Myocyte (in vitro differentiated cells): ENCODE data around the gene TCERG1L. TPM values are rescaled to one million over a fixed set of nuclear protein-coding genes. Genes with fewer than 3 reads are reported as not detected.
"Not testable (repeated sequence)": the region's sequence is repeated elsewhere in the genome, so short reads cannot be mapped to it uniquely, and the experiment has no call there.

Experiments used
- DNase-seq: peaks from one replicate; pipeline ENCODE4 v3.0.0-alpha.2; 2012; ENCODE audit warnings: low read depth
- total RNA-seq: library from RNA; depleted of rRNA; stranded (reverse); fragments of >200 nt; gene quantifications from 2 replicates; pipeline ENCODE4 v1.2.3, GENCODE V29; 2014

The TCERG1L gene
- total RNA-seq, 1 donor from 2014 or later = not detected

DNA sequence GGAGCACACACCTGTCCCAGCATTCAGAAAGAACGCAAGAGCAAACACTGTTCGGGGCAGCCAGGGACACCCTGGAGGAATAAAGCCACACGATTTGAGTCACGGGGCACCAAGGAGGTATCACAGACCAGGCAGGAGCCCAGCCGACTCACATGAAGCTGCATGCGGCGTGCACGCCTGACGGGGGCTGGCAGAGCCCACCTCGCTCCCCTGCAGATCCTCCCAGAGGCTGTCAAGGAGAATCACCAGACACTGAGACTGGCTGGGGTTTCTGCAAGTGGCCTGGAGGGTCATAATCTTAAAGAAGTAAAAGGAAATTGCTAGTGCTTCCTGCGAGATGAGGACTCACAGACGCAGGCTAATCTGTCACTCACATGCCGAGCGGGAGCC, 61.6 kb downstream of the TCERG1L start:
- no peak for DNase-seq

DNA sequence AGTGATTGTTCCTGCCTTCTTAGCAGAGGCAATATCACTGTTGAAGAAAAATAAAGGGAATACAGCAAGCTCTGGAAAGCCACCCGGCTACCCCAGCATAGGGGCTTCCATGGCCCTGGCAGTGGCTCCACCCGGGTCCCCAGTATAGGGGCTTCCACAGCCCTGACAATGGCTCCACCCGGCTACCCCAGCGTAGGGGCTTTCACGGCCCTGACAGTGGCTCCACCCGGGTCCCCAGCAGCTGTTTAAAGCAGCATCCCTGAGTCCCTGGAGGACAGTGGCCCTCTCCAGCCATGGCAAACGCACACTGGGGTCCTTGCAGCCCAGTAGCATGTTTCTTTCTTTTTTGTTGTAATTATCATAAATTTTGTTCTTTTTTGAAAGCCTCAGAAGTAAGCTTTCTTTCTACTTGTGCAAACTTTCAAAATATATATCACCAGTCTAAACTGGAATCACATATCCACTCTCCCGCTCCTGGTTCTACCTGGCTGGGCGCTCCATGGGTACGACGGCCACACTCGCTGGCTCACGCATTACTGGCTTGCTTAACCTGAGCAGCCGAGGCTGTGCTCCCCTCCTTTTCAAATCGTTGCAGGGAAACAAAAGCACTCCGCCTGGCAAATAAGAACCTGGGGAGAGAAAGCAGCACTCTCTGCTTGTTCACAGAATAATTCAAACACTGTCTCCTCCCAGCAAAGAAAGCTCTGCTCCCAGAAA, 62.1 kb downstream of the TCERG1L start:
- no peak for DNase-seq

DNA sequence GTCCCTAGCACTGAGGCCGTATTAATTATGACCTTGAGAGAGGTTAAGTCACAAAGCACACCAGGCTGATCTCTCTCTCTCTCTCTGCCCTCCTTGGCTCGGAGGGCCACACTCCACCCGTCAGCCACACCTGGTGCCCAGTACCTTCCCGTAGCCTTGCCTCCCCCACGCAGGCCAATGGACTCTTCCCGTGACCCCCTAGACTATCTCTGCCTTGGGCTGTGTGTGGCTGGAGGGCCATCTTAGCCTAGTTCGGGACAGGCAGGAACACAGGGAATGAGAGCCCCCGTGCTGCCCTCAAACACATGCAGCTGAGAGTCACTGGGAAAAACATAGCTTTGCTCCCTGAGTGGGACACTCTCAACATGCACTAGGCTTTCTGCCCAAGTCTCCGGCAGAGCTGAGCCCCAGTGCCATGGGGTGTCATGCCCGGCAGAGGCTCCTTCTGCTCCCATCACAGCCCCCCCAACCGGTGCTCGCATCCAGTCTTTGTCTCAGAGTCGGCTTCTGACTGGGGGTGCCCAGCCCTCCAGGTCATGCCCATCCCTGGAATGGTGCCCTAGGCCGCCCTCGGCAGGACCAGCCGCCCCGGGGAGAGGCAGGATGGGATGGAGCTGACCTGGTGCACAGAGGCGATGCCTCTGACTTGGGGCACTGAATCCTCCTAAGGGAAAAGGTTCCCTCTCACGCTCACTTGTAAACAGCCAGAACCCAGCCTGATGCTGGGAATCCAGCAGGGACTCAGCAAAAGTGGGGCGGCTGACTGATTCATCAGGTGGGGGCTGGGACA, 63.0 kb downstream of the TCERG1L start:
- DNase-seq = no peak

DNA sequence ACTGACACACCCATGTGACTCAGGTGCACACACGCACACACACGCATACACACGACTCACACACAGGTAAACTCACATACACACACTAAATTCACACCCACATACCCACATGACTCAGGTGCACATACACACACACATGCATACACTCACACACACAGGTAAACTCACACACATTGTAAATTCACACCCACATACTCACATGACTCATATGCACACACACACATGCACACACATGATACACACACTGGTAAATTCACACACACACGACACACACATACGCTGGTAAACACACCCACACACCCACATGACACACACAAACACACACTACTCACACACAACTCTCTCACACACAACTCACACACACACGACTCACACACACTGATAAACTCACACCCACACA, 63.6 kb downstream of the TCERG1L start:
- DNase-seq = no peak

DNA sequence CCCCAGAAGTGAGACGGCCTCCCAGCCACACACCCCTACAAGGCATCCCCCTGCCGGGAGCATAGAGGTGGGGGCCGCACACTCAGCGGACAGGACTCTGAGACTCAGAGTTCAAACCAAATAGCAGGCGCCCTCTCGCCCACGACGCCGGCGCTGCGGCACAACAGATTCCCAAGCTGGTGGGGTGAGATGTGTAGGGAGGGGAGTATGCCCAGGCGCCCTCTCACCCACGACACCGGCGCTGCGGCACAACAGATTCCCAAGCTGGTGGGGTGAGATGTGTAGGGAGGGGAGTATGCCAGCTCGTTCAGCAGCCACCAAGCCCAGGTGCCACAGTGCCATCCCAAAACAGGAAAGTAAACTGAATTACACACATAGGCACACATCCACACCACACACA, 64.7 kb downstream of the TCERG1L start:
- DNase-seq = no peak

DNA sequence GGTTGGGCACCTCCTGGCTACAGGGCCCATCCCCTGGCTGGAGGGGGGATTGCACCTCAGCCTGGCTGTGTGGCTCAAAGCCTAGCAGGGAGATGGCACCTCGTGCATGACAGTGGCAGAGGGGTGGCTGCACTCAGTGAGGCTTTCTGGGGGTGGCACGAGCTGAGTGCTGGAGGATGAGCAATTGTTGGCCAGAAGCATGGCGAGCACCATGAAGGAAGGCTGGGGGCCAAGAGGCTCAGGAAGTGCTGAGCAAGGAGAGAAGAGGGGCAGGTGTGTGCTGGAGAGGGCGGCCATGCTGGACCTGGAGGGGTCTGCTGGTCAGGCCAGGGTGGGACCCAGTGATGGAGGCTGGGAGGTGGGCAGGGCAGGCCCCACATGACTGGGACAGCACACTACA, 65.4 kb downstream of the TCERG1L start:
- DNase-seq = no peak

DNA sequence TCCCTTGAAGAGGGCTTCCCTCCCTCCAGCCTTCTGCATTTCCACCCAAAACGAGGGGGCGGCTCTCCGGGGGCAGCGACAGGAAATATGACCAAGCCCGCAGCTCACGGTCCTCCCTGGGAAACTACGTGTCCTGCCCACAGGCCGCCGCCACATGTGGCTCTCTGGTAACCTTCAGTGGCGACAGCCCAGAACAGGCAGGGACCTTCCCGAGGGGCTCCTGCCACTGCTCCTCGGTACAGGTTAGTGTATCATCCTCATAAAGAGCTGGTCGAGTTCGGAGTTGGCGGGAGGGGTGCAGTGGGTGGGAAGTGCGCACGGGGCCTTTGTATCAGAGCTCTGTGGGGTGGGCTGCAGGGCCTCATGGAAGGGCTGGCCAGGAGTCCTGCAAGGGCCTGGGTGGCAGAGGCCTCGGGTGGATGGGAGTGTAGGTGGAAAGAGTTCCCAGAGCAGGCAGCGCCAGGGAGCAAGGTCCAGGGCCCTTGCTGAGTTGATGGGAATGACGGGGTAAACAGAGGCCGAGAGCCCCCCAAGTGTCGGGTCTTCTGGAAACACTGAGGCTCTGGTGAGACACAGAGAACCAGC, 66.0 kb downstream of the TCERG1L start:
- DNase-seq = no peak

DNA sequence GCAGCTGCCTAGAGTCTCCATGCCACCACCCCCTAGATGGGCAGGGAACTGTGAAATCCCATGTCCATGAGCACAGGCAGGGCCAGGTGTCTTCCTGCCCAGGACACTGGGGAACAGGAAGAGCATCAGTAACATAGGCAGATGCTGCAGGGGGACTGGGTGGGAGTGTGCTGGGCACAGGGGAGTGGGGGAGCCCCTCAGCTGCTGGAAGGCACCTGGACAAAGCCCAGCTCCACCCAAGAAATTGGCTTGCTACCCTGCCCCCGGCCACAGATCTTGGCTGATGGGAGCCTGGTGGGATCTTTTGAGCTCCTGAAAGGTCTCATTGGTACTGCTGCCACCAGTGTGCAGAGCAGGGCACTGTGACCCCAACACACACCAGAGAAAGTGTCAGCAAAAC, 66.7 kb downstream of the TCERG1L start:
- DNase-seq = no peak

DNA sequence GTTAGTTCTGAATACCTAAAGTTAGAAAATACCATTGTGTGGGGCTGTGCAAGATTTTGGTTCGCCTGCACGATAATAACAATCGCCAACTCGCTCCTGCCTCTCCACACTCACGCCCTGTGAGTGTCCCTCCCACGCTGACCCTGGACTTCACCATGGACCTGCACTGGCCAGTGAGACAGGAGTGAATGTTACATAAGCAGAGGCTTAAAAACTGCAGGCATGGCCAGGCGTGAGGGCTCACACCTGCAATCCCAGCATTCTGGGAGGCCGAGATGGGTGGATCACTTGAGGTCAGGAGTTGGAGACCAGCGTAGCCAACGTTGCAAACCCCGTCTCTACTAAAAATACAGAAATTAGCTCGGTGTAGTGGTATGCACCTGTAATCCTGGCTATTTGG, 68.4 kb downstream of the TCERG1L start:
- no peak for DNase-seq

DNA sequence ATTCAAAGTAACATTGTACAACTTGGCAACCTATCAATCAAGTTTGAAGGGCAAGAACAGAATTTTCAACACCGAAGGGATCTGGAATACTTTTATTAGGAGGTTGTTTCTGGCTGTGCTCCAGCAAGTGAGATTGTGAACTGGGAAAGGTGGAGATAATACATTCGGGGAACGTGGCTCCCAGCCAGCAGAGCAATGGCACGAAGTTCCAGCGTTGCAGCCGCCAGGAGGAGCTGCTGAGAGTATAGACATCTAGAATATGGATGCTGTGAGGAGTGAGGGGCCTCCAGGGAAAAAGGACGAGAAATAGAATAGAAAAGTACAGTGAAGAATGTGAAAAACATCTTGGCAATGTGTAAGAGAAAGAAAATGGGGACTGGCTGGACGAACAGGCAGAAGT, 69.5 kb downstream of the TCERG1L start:
- no peak for DNase-seq

DNA sequence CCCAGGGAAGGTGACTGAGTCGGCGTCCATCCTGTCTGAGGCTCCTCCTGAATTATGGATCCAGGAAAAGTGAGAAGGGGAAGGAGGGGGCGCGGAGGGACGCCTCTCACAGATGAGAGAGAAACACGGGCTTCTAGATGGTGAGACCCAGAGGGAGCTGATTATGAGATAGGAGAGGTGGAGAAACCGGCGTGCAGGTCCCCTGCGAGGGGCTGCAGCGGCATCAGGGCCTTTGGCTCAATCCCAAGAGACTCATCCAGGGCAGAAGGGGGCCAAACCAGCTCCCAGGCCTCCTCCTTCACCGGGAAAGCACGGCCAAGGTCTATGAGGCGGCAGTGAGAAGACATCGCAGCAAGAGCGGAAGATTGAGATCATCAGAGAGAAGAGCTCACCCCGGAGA, 70.8 kb downstream of the TCERG1L start:
- DNase-seq = no peak

DNA sequence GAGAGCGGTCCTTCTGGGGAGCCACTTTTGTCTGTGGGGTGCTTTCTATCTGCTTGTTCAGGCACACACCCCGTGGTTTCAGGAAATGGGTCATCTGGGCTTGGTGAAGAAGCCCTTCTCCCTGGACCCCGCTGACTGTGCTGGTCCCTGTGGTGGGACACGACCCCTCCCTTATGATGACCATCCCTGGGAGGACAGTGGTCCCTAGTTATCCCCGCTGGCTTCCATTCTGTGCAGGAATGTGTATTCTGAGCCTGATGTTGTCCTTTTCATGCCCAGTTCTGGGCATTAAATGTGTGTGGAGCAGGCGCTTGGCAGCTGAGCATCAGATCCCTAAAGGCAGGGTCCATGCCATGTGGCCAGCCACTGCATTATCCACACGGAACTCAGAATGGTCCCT, 71.6 kb downstream of the TCERG1L start:
- no peak for DNase-seq

DNA sequence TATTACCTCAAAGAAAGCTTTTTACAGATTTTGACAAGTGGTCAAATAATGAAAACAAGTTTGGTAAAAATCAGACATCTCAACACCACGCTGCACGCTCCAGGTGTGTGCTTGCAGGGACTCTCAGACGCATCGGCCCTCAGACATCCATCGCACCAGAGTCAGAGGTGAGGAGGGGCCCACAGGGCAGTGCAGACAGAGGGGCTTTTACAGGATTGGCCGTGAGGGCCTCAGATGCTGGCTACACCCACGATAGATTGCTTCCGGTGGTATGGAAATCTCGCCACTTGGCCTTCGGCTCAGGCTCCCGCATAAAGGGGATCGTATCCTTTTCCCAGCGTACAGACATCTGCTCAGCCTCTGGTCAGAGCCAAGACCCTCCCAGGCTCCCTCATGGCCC, 72.1 kb downstream of the TCERG1L start:
- DNase-seq = no peak

DNA sequence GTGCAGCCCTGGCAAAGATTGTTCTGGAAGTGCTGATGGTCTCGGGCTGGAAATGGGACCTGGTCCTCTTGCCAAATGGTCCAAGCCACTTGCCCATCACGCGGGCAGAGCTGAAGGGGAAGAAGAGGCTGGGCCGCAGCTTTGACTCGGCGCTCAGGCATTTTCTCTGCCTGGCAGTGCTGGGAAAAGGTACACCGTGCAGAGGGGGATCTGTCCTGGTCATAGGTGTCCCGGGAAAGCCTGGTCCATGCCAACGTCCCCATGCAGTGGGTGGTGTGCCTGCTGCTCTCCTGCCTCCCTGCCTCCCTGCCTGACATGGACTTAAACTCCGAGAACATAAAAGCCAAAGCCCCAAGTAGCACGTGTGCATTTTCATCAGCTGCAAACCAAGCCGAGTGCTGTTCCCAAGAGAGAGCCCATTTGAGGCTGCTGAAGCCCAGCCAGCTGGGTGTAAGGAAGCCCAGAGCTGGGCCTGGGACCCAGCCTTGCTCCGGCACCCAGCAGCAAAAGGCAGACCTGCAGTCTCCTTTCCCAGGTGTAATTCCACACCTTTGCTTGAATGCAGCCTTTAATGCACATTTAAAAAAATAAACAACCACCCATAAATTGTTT, 72.7 kb downstream of the TCERG1L start:
- DNase-seq = no peak

DNA sequence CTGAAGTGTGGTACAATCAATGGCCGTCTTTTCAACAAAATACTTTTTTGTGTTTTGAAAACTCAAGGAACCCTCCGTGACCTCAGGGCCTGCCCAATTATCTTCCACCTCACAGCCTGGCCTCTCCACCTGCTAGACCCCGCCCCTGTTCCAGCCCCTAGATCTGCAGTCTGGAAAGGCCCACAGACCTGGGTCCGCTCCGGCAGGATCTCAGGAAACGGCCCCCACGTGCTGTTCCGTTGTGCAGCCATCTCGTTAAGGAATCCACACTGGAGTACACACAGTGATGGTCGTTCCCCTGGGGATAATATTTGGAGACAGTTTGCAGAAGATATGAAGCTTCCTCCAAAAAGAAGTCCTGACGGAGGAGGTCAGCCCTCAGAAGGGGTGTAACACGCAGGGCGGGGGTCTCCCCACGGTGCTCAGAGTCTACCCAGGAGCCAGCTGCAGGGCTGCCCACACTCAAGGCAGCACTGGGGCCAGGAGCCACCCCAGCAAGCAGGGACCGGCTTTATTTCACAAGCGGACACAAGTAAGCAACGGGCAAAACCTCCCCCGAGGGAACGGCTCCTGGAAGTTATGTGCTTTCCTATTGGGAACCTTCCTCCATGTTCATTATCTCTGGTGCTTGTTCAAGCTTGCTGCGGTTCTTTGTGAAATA, 73.4 kb downstream of the TCERG1L start:
- no peak for DNase-seq

DNA sequence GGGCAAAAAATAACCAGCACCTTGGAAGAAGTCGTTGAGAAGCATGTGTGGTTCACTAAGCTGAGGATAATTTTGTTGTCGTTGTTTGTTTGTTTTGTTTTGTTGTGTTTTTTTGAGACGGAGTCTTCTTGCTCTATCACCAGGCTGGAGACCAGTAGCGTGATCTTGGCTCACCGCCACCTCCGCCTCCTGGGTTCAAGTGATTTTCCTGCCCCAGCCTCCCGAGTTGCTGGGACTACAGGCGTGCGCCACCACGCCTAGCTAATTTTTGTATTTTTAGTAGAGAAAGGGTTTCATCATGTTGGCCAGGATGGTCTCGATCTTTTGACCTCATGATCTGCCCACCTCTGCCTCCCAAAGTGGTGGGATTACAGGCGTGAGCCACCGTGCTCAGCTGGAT, 76.9 kb downstream of the TCERG1L start:
- not testable (repeated sequence) for DNase-seq

DNA sequence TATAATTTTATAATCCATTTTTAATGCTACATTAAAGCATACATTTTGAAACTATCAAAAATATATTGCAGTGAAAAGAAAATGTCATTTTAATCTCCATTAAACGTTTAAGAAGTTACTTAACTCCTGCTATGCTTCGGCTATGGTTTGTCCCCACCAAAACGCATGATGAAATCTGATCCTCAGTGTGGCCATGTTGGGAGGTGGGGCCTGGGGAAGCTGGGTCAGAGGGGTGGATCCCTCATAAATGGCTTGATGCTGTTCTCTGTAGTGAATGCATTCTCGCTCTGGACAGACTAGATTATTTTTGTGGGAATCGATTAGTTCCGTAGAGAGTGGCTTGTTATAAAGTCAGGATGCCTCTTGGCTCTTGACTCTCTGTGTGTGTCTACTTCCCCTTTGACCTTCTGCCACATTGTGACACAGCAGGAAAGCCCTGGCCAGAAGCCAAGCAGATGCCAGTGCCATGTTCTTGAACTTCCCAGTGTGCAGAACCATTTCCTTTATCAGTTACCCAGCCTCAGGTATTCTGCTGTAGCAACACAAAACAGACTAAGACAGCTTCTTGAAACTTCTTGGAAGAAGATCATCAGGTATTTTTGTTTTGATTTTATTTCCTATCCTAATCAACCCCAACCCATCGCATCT, 77.8 kb downstream of the TCERG1L start:
- DNase-seq = no peak

DNA sequence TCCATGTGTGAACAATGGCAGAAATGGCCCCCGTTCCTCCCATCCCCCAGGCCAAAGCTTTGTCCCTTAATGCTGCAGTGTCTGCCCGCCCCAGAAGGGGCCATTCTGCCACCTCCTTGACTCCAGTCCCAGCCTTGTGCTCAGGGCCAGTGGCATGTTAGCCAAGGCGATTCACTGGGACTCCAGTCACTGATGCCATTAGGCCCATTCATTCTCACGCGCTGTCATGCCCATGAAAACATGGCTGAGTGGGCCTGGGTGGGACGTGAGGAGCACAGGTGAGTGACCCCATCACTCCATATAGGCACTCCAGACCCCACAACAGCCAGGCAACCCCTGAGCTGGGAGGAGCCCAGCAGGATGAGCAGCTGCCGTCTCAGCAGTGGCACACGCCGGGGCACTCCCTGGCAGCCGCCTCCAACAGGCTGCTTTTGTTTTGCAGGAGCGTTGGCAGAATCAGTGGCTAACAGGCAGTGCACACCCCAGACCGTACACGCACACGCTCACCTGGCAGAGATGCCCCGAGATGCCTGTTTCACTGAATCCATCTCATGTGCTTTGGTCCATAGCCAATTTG, 79.5 kb downstream of the TCERG1L start:
- DNase-seq = no peak

DNA sequence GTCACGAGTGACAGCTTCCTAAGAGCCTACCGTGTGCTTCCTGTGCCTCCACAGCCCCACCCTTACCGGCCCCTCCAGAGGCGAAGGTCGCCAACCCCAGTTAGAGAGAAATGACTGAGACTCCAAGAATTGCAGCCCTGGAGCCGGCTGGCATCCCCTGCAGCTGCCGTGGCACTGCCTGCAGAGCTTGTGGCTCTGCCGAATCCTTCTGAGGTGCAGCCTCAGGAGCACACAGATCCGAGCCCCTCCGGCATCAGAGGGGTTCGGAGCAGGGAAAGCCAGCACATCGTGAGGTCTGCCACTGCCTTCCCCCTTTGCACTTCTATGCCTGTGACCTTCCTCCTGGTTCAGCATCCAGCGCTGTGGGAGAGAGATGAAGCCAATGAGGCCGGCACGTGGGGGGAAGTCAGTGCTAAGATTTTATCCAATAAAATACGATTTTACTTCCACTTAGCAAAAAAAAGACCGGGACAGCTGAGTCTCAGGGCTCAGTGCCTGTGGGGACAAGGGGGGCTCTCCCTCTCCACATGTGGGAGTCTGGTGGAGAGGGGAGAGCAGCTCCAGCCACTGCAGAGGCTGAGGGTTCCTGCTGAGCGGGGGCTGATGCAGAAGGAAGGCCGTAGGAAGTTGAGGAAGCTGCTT, 80.1 kb downstream of the TCERG1L start:
- DNase-seq = no peak

DNA sequence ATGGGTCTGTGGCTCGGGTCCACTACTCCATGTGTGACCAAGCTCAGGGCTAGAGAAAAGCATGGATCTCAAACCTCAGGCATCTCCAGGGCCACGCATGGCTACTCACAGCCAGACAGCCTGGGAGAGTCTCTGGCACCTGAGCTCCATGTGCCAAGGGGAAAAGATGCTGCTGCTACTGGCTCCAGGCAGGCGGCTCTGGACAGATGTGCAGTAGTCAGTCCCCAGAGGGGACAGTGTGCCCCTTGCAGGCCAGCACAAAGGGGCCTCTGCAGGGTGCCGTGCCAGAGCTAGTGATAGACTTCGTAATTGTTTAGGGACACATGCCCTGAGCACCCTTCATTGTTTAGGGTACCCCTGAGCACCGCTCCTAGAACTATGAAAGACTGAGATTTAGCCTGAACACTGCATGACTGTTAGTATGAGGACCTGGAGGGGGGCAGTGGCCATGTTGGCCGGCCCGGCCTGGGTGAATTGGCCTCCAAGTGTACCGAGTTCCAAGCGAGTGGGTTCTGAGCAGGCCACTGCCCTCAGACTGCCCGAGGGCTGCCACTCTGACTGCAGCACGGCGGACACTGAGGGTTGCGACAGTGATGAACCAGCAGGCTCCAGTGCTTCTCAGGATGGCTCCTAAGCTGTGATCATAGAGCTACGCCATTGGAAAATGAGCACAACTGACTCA, 80.7 kb downstream of the TCERG1L start:
- DNase-seq = no peak
